K562 (cell line): ENCODE measurements around the gene SHANK2. TPM values are rescaled to one million over a fixed set of nuclear protein-coding genes. Genes with fewer than 3 reads are reported as not detected.

Experiments
- ATAC-seq: fragments of 200-7000 bp; cut with Tn5 transposase; 3 replicates; pipeline ENCODE4 v1.9.1; 2020; ENCODE audit warnings: moderate library complexity
- BruUV-seq: library from RNA; stranded (reverse); fragments of 400-500 nt; replicated peaks from 2 replicates; lab custom pipeline; 2021; lab: Mats Ljungman, UMichigan
- CTCF ChIA-PET: fragments of 300-600 bp; formaldehyde crosslinking; extraction: SDS; loops from one replicate; lab custom pipeline; 2021; ENCODE audit warnings: low intra/inter-chr PET ratio; lab: Yijun Ruan, JAX
- POLR2A ChIA-PET: fragments of 300-600, 350-650 bp; sonication (Branson Sonifier 250); formaldehyde crosslinking; extraction: SDS; loops from one replicate; lab custom pipeline; 2021; ENCODE audit warnings: antibody characterized with exemption, inconsistent platforms; lab: Yijun Ruan, JAX
- DNase-seq, 4 experiments: peaks; one replicate each; pipeline versions ENCODE4 v3.0.0 to v3.0.0-alpha.2; 2011 to 2018; ENCODE audit warnings: low spot score in 3 of 4, mixed read lengths in 3 of 4; ENCODE audit errors: extremely low read depth in 1 of 4
- FAIRE-seq: peaks from 2 replicates; lab custom pipeline; 2011; peaks lifted over from hg19 to GRCh38; lab: Jason Lieb, UNC
- H2AFZ ChIP-seq: 2 replicates; pipeline ENCODE4 v1.6.0; 2011; ENCODE audit warnings: low read depth, low read length, control low read depth, inconsistent platforms
- H3K27ac ChIP-seq: fragments of 200-600 bp; 3 replicates; pipeline ENCODE4 v1.8.0; 2011; ENCODE audit warnings: low read depth, mild to moderate bottlenecking, control low read depth, inconsistent platforms, low read length, moderate library complexity, mixed read lengths; ENCODE audit errors: extremely low read depth
- H3K27me3 ChIP-seq, 2 experiments: fragments of 300-600 bp in 1 of 2; 2 replicates in 1 of 2; 3 replicates in 1 of 2; pipeline versions ENCODE4 v1.6.0 to v1.8.0; 2011; ENCODE audit warnings: inconsistent platforms in 2 of 2, low read length in 2 of 2, mild to moderate bottlenecking in 1 of 2, mixed read lengths in 1 of 2, moderate library complexity in 1 of 2; ENCODE audit not compliant: control insufficient read depth in 2 of 2, insufficient read depth in 2 of 2
- H3K36me3 ChIP-seq: fragments of 300-600 bp; 3 replicates; pipeline ENCODE4 v1.8.0; 2011; ENCODE audit warnings: mild to moderate bottlenecking, low read length, inconsistent platforms; ENCODE audit not compliant: control insufficient read depth, insufficient read depth
- H3K4me1 ChIP-seq, 2 experiments: fragments of 200-600 bp in 1 of 2; replicated peaks in 1 of 2; 2 replicates in 1 of 2; 3 replicates in 1 of 2; pipeline versions ENCODE4 v1.5.1 to v1.8.0; 2011; ENCODE audit warnings: inconsistent platforms in 2 of 2, low read length in 2 of 2, mild to moderate bottlenecking in 1 of 2, mixed read lengths in 1 of 2, moderate library complexity in 1 of 2; ENCODE audit not compliant: control insufficient read depth in 2 of 2, insufficient read depth in 2 of 2
- H3K4me2 ChIP-seq: 2 replicates; pipeline ENCODE4 v1.6.1; 2011; ENCODE audit warnings: low read length, control low read depth, inconsistent platforms, mixed read lengths; ENCODE audit not compliant: insufficient read depth
- H3K4me3 ChIP-seq: fragments of 200-600 bp; sonication (generic), shearing (Covaris generic); 2 replicates; pipeline ENCODE4 v1.5.1; 2016; ENCODE audit warnings: control low read depth, inconsistent platforms
- H3K79me2 ChIP-seq: fragments of 200-600 bp; 3 replicates; pipeline ENCODE4 v1.8.0; 2011; ENCODE audit warnings: low read length, inconsistent platforms; ENCODE audit not compliant: control insufficient read depth, insufficient read depth
- H3K9ac ChIP-seq, 2 experiments: 2 replicates each; pipeline versions ENCODE4 v1.6.0 to v1.6.1; 2011; ENCODE audit warnings: low read depth in 2 of 2, low read length in 2 of 2, control low read depth in 1 of 2, inconsistent platforms in 1 of 2, mild to moderate bottlenecking in 1 of 2, mixed read lengths in 1 of 2; ENCODE audit not compliant: insufficient read depth in 1 of 2
- H3K9me1 ChIP-seq: one replicate; pipeline ENCODE4 v1.6.0; 2011; ENCODE audit warnings: inconsistent platforms, mild to moderate bottlenecking, low read length, moderate library complexity; ENCODE audit not compliant: control insufficient read depth, insufficient read depth
- H3K9me3 ChIP-seq: replicated peaks from 2 replicates; pipeline ENCODE4 v1.5.1; 2011; ENCODE audit warnings: low read depth, low read length, inconsistent platforms; ENCODE audit not compliant: control insufficient read depth, insufficient read depth
- H4K20me1 ChIP-seq: replicated peaks from 2 replicates; pipeline ENCODE4 v1.6.1; 2011; ENCODE audit warnings: low read length, inconsistent platforms, mixed read lengths; ENCODE audit not compliant: control insufficient read depth, insufficient read depth
- CEBPG ChIP-seq, 3 experiments: fragments of 200-800 bp in 1 of 3; sonication (Bioruptor generic) in 1 of 3; sonication (generic) in 1 of 3; formaldehyde crosslinking in 1 of 3; IDR thresholded peaks in 2 of 3; conservative IDR thresholded peaks in 1 of 3; 2 replicates each; pipeline versions ENCODE4 v1.6.1 to v1.8.0; 2016 to 2022; ENCODE audit warnings: missing compliant biosample characterization in 2 of 3, missing genetic modification characterization in 2 of 3, mild to moderate bottlenecking in 1 of 3, missing genetic modification reagents in 1 of 3
- CTBP1 ChIP-seq: fragments of 450-650 bp; IDR thresholded peaks from 2 replicates; pipeline ENCODE4 v1.6.1; 2016; ENCODE audit warnings: borderline replicate concordance
- DPF2 ChIP-seq: fragments of 450-650 bp; IDR thresholded peaks from 2 replicates; pipeline ENCODE4 v1.6.1; 2016
- FOXA1 ChIP-seq: fragments of 450-650 bp; IDR thresholded peaks from 2 replicates; pipeline ENCODE4 v1.6.1; 2016; ENCODE audit warnings: mild to moderate bottlenecking, borderline replicate concordance
- GATAD2A ChIP-seq: fragments of 450-650 bp; IDR thresholded peaks from 2 replicates; pipeline ENCODE4 v1.6.1; 2017
- HMG20A ChIP-seq: fragments of 450-650 bp; formaldehyde crosslinking; conservative IDR thresholded peaks from 2 replicates; pipeline ENCODE4 v1.4.0; 2020; ENCODE audit warnings: mild to moderate bottlenecking, mixed read lengths
- MED1 ChIP-seq: sonication (generic); formaldehyde crosslinking; IDR thresholded peaks from 2 replicates; pipeline ENCODE4 v1.8.1; 2023; ENCODE audit warnings: missing genetic modification reagents, borderline replicate concordance
- RBM25 ChIP-seq: fragments of 200-400 bp; formaldehyde crosslinking; IDR thresholded peaks from 2 replicates; pipeline ENCODE4 v1.6.1; 2018; ENCODE audit warnings: low read length, low read depth, moderate library complexity; ENCODE audit not compliant: severe bottlenecking
- RFX7 ChIP-seq: fragments of 250-450 bp; sonication (Bioruptor Pico); IDR thresholded peaks from 2 replicates; pipeline ENCODE4 v1.5.1; 2021; ENCODE audit warnings: mild to moderate bottlenecking
- ZNF184 ChIP-seq: sonication (generic); formaldehyde crosslinking; IDR thresholded peaks from 2 replicates; pipeline ENCODE4 v1.5.0; 2020; ENCODE audit warnings: missing genetic modification reagents
- ZNF75A ChIP-seq: fragments of 450-650 bp; formaldehyde crosslinking; IDR thresholded peaks from 2 replicates; pipeline ENCODE4 v1.4.0; 2020; ENCODE audit warnings: mild to moderate bottlenecking
- WGBS: fragments of 100-300 bp; shearing (Covaris generic); methylation state at CpG from one replicate; pipeline ENCODE4 v1.1.6; 2016; ENCODE audit warnings: low coverage, mixed read lengths; ENCODE audit not compliant: insufficient coverage; ENCODE audit errors: missing lambda C conversion rate; 5-methylcytosine and 5-hydroxymethylcytosine counted together
- in situ Hi-C: fragments of 300-500 bp; cut with MboI; formaldehyde crosslinking; loops from 4 replicates; pipeline ENCODE4 v1.15.0; 2018; ENCODE audit warnings: inconsistent platforms, mixed read lengths
- intact Hi-C: fragments of 100-400 bp; cut with micrococcal nuclease; formaldehyde crosslinking; loops from 2 replicates; pipeline ENCODE4 v1.14.2; 2022
- polyA plus RNA-seq, 8 experiments: library from polyadenylated mRNA; depleted of rRNA in 4 of 8; stranded (reverse) in 5 of 8; unstranded in 3 of 8; fragments of >200 nt; fragmentation: Nextera tagmentation in 2 of 8; fragmentation: Illumina TruSeq in 1 of 8; extraction: Ambion mirVana in 2 of 8; extraction: Trizol in 1 of 8; gene quantifications; 2 replicates each; pipeline versions ENCODE4 v1.2.1 to v1.2.3, GENCODE V29; 2011 to 2014; ENCODE audit warnings: inconsistent platforms in 1 of 8, missing spikeins in 1 of 8
- total RNA-seq, 7 experiments: library from RNA; depleted of rRNA in 6 of 7; stranded (reverse); fragments of >200 nt in 6 of 7; fragmentation: Illumina TruSeq in 2 of 7; extraction: Trizol in 2 of 7; gene quantifications; 2 replicates each; pipeline versions ENCODE4 v1.2.1 to v1.2.3, GENCODE V29; 2011 to 2021; ENCODE audit warnings: low replicate concordance in 1 of 7
- TF ChIP-seq, protein P1 (sequence below): fragments of 250-450 bp; sonication (Bioruptor Pico); IDR thresholded peaks from 2 replicates; pipeline ENCODE4 v1.8.0; 2021; ENCODE audit warnings: borderline replicate concordance, mild to moderate bottlenecking, moderate library complexity; ENCODE audit not compliant: poor library complexity, severe bottlenecking
- TF ChIP-seq, protein P2 (sequence below): fragments of 450-650 bp; IDR thresholded peaks from 2 replicates; pipeline ENCODE4 v1.7.1; 2018; ENCODE audit warnings: mild to moderate bottlenecking, low read depth; ENCODE audit not compliant: partially characterized antibody
- TF ChIP-seq, protein P3 (sequence below): sonication (generic); formaldehyde crosslinking; IDR thresholded peaks from 2 replicates; pipeline ENCODE4 v1.8.0; 2022; ENCODE audit warnings: missing genetic modification reagents, mild to moderate bottlenecking, moderate library complexity, borderline replicate concordance
- TF ChIP-seq, protein P4 (sequence below): sonication (generic); formaldehyde crosslinking; IDR thresholded peaks from 2 replicates; pipeline ENCODE4 v1.8.0; 2022; ENCODE audit warnings: missing genetic modification reagents, mild to moderate bottlenecking, borderline replicate concordance
- TF ChIP-seq, protein P5 (sequence below): fragments of 250-450 bp; sonication (Bioruptor Pico); IDR thresholded peaks from 2 replicates; pipeline ENCODE4 v1.6.1; 2021; ENCODE audit warnings: mild to moderate bottlenecking

Gene SHANK2
- total and polyA plus RNA-seq, 9 of the 15 experiments (the other 6 are each of a cell fraction or from before 2014, with no cell fraction given) = 0.04 to 0.07 TPM; not detected in 7

DNA sequence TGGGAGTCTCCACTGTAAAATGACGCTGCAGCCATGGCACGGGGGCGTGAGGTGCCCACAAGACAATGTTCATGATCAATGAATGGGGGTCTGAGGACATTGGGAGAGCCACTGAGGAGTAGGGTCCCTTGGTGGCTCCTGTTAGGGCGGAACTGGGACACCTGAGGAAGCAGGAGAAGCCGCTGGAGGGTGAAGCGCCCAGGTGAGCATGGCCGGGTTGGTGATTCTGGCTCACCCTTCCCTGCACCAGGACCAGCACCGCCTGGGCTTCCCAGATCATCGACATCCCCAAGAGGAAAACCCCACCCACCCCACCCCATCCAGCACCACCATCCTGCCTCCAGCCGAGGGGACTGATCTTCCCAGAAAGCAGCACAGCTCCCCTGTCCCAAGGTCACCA lies 30.6 kb downstream of the SHANK2 start:
- peaks cover 5% of the 10 kb centered on the region; the same call in 1 of the 2 replicates for H4K20me1 ChIP-seq
- no peaks in the 10 kb centered on the region for H3K9me3 ChIP-seq
- H3K79me2 ChIP-seq = no peaks in the 10 kb centered on the region
- no peaks in the 10 kb centered on the region for H3K4me1 ChIP-seq
- no peak overlapping the region for H3K9ac ChIP-seq
- WGBS = 0% methylated on average over 7 of the region's 10 CpGs
- H3K9me1 ChIP-seq = no peaks in the 10 kb centered on the region
- FAIRE-seq = no peak
- H3K27me3 ChIP-seq = peaks cover 0 to 31% of the 10 kb centered on the region in 2 experiments; a peak in 2 of 5 replicates
- POLR2A ChIA-PET = no interaction called here
- no peaks in the 10 kb centered on the region for H3K36me3 ChIP-seq
- H3K4me3 ChIP-seq = no peak overlapping the region
- intact Hi-C loops (no loop called here), in situ Hi-C loops (no loop called here)
- no peak overlapping the region for H2AFZ ChIP-seq
- CTCF ChIA-PET = no interaction called here
- H3K4me2 ChIP-seq = no peak overlapping the region
- no peak for DNase-seq
- no TSS peak for BruUV-seq
- ATAC-seq = no peak
- H3K27ac ChIP-seq = no peak overlapping the region
- TF ChIP-seq, protein P1, sequence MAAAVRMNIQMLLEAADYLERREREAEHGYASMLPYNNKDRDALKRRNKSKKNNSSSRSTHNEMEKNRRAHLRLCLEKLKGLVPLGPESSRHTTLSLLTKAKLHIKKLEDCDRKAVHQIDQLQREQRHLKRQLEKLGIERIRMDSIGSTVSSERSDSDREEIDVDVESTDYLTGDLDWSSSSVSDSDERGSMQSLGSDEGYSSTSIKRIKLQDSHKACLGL (CRISPR knock-in tag) = no peak
- TF ChIP-seq MED1 (CRISPR knock-in tag) (no peak), ZNF184 (no peak), CTBP1 (no peak), DPF2 (no peak), RFX7 (CRISPR knock-in tag) (no peak), FOXA1 (no peak), RBM25 (no peak), ZNF75A (CRISPR knock-in tag) (no peak), GATAD2A (no peak), CEBPG (CRISPR knock-in tag; IDR thresholded peaks at IDR 0.05) (no peak), CEBPG (tag; conservative IDR thresholded peaks at IDR 0.05 in 1 of 2, IDR thresholded peaks at IDR 0.05 in 1 of 2) (no peak), HMG20A (CRISPR knock-in tag) (no peak)
- TF ChIP-seq, protein P2, sequence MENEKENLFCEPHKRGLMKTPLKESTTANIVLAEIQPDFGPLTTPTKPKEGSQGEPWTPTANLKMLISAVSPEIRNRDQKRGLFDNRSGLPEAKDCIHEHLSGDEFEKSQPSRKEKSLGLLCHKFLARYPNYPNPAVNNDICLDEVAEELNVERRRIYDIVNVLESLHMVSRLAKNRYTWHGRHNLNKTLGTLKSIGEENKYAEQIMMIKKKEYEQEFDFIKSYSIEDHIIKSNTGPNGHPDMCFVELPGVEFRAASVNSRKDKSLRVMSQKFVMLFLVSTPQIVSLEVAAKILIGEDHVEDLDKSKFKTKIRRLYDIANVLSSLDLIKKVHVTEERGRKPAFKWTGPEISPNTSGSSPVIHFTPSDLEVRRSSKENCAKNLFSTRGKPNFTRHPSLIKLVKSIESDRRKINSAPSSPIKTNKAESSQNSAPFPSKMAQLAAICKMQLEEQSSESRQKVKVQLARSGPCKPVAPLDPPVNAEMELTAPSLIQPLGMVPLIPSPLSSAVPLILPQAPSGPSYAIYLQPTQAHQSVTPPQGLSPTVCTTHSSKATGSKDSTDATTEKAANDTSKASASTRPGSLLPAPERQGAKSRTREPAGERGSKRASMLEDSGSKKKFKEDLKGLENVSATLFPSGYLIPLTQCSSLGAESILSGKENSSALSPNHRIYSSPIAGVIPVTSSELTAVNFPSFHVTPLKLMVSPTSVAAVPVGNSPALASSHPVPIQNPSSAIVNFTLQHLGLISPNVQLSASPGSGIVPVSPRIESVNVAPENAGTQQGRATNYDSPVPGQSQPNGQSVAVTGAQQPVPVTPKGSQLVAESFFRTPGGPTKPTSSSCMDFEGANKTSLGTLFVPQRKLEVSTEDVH = no peak
- TF ChIP-seq, protein P3, sequence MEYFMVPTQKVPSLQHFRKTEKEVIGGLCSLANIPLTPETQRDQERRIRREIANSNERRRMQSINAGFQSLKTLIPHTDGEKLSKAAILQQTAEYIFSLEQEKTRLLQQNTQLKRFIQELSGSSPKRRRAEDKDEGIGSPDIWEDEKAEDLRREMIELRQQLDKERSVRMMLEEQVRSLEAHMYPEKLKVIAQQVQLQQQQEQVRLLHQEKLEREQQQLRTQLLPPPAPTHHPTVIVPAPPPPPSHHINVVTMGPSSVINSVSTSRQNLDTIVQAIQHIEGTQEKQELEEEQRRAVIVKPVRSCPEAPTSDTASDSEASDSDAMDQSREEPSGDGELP (CRISPR knock-in tag) = no peak
- TF ChIP-seq, protein P4, sequence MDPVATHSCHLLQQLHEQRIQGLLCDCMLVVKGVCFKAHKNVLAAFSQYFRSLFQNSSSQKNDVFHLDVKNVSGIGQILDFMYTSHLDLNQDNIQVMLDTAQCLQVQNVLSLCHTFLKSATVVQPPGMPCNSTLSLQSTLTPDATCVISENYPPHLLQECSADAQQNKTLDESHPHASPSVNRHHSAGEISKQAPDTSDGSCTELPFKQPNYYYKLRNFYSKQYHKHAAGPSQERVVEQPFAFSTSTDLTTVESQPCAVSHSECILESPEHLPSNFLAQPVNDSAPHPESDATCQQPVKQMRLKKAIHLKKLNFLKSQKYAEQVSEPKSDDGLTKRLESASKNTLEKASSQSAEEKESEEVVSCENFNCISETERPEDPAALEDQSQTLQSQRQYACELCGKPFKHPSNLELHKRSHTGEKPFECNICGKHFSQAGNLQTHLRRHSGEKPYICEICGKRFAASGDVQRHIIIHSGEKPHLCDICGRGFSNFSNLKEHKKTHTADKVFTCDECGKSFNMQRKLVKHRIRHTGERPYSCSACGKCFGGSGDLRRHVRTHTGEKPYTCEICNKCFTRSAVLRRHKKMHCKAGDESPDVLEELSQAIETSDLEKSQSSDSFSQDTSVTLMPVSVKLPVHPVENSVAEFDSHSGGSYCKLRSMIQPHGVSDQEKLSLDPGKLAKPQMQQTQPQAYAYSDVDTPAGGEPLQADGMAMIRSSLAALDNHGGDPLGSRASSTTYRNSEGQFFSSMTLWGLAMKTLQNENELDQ (CRISPR knock-in tag) = no peak
- TF ChIP-seq, protein P5, sequence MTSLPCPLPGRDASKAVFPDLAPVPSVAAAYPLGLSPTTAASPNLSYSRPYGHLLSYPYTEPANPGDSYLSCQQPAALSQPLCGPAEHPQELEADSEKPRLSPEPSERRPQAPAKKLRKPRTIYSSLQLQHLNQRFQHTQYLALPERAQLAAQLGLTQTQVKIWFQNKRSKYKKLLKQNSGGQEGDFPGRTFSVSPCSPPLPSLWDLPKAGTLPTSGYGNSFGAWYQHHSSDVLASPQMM (CRISPR knock-in tag) = no peak
